Osteoblast (primary cell): ENCODE measurements around the gene LRP1B. TPM values are rescaled to one million over a fixed set of nuclear protein-coding genes. Genes with fewer than 3 reads are reported as not detected.

Source experiments
- DNase-seq: peaks from one replicate; pipeline ENCODE4 v3.0.0; 2011; ENCODE audit warnings: low spot score, mixed read lengths; ENCODE audit not compliant: insufficient read length; ENCODE audit errors: missing footprints
- H2AFZ ChIP-seq: 2 replicates; pipeline ENCODE4 v1.6.0; 2011; ENCODE audit warnings: mild to moderate bottlenecking, low read length
- H3K27ac ChIP-seq: 2 replicates; pipeline ENCODE4 v1.5.1; 2011; ENCODE audit warnings: mild to moderate bottlenecking, low read depth, low read length, moderate library complexity
- H3K27me3 ChIP-seq: 2 replicates; pipeline ENCODE4 v1.6.0; 2012; ENCODE audit warnings: mild to moderate bottlenecking, control low read depth, inconsistent platforms, low read length, moderate library complexity; ENCODE audit not compliant: insufficient read depth
- H3K36me3 ChIP-seq: 2 replicates; pipeline ENCODE4 v1.5.1; 2011; ENCODE audit warnings: mild to moderate bottlenecking, low read length, control low read depth, moderate library complexity; ENCODE audit not compliant: insufficient read depth
- H3K4me1 ChIP-seq: 2 replicates; pipeline ENCODE4 v1.5.1; 2011; ENCODE audit warnings: mild to moderate bottlenecking, low read length, control low read depth, moderate library complexity; ENCODE audit not compliant: insufficient read depth
- H3K4me2 ChIP-seq: 2 replicates; pipeline ENCODE4 v1.6.0; 2011; ENCODE audit warnings: mild to moderate bottlenecking, low read length; ENCODE audit not compliant: insufficient read depth
- H3K4me3 ChIP-seq: fragments of 200-600 bp; sonication (generic); 3 replicates; pipeline ENCODE4 v1.5.1; 2012; ENCODE audit warnings: mild to moderate bottlenecking, low read length, inconsistent platforms; ENCODE audit not compliant: insufficient read depth
- H3K79me2 ChIP-seq: 2 replicates; pipeline ENCODE4 v1.6.0; 2012; ENCODE audit warnings: mild to moderate bottlenecking, low read length, control low read depth, inconsistent platforms; ENCODE audit not compliant: insufficient read depth
- H3K9me3 ChIP-seq: 2 replicates; pipeline ENCODE4 v1.5.1; 2011; ENCODE audit warnings: low read depth, low read length, control low read depth
- H4K20me1 ChIP-seq: 2 replicates; pipeline ENCODE4 v1.6.0; 2012; ENCODE audit warnings: mild to moderate bottlenecking, low read length, control low read depth; ENCODE audit not compliant: insufficient read depth
- CTCF ChIP-seq: IDR thresholded peaks from 2 replicates; pipeline ENCODE4 v1.5.1; 2011; ENCODE audit warnings: mild to moderate bottlenecking, low read depth, low read length, moderate library complexity; ENCODE audit errors: extremely low read depth
- total RNA-seq: library from RNA; depleted of rRNA; stranded (reverse); fragments of >200 nt; gene quantifications from 2 replicates; pipeline ENCODE4 v1.2.3, GENCODE V29; 2012

Gene LRP1B
- total RNA-seq, 1 donor, result not detected

- no peak for DNase-seq
- TF ChIP-seq CTCF, result no peak
- no peaks in the 10 kb centered on the region for H4K20me1 ChIP-seq
Measured at GRCh38 chr2:140701726-140702125, 1429.1 kb downstream of the LRP1B start.

GRCh38 chr2:140698636-140699035 lies 1432.2 kb downstream of the LRP1B start:
- no peaks in the 10 kb centered on the region for H3K36me3 ChIP-seq
- no peaks in the 10 kb centered on the region for H3K79me2 ChIP-seq
- H3K4me3 ChIP-seq, result no peak overlapping the region
- no peaks in the 10 kb centered on the region for H3K4me1 ChIP-seq
- no peak for TF ChIP-seq CTCF
- no peak overlapping the region for H3K4me2 ChIP-seq
- H4K20me1 ChIP-seq, result no peaks in the 10 kb centered on the region
- H3K27me3 ChIP-seq, result no peaks in the 10 kb centered on the region
- no peak overlapping the region for H2AFZ ChIP-seq
- no peak for DNase-seq
- H3K27ac ChIP-seq, result no peak overlapping the region
- no peaks in the 10 kb centered on the region for H3K9me3 ChIP-seq

More at GRCh38 chr2:140701726-140702125, 1429.1 kb downstream of the LRP1B start:
- Histone ChIP-seq H3K27me3 (no peaks in the 10 kb centered on the region), H3K27ac (no peak overlapping the region), H3K9me3 (no peaks in the 10 kb centered on the region), H2AFZ (no peak overlapping the region), H3K4me3 (no peak overlapping the region), H3K4me1 (no peaks in the 10 kb centered on the region), H3K36me3 (no peaks in the 10 kb centered on the region), H3K79me2 (no peaks in the 10 kb centered on the region), H3K4me2 (no peak overlapping the region)

- DNase-seq, result no peak
- no peak overlapping the region for H3K27ac ChIP-seq
- H3K9me3 ChIP-seq, result no peaks in the 10 kb centered on the region
- no peak for TF ChIP-seq CTCF
- H3K36me3 ChIP-seq, result no peaks in the 10 kb centered on the region
- H3K27me3 ChIP-seq, result no peaks in the 10 kb centered on the region
- H4K20me1 ChIP-seq, result no peaks in the 10 kb centered on the region
- H3K79me2 ChIP-seq, result no peaks in the 10 kb centered on the region
- no peak overlapping the region for H2AFZ ChIP-seq
- no peak overlapping the region for H3K4me3 ChIP-seq
- no peaks in the 10 kb centered on the region for H3K4me1 ChIP-seq
- H3K4me2 ChIP-seq, result no peak overlapping the region
Measured at GRCh38 chr2:140696449-140696848, 1434.4 kb downstream of the LRP1B start.

- Histone ChIP-seq H3K4me3 (no peak overlapping the region), H3K79me2 (no peaks in the 10 kb centered on the region), H3K27ac (no peak overlapping the region), H3K4me2 (no peak overlapping the region), H3K27me3 (no peaks in the 10 kb centered on the region), H3K36me3 (no peaks in the 10 kb centered on the region), H4K20me1 (no peaks in the 10 kb centered on the region), H3K4me1 (no peaks in the 10 kb centered on the region), H2AFZ (no peak overlapping the region), H3K9me3 (no peaks in the 10 kb centered on the region)
- DNase-seq, result no peak
- TF ChIP-seq CTCF, result no peak
Measured at GRCh38 chr2:140695155-140695554, 1435.7 kb downstream of the LRP1B start.
